Mesenchymal stem cell (in vitro differentiated cells and primary cell): ENCODE measurements around the gene PCLAF.

Experiments used
- DNase-seq: peaks from one replicate; pipeline ENCODE4 v3.0.0-alpha.2; 2013
- H2AFZ ChIP-seq: one replicate; pipeline ENCODE4 v1.6.1; 2013; ENCODE audit warnings: low read depth, mild to moderate bottlenecking, control low read depth, inconsistent platforms, low read length, moderate library complexity
- H2AK5ac ChIP-seq: 2 replicates; pipeline ENCODE4 v1.6.1; 2013; ENCODE audit warnings: low read length, moderate library complexity, mild to moderate bottlenecking, inconsistent platforms; ENCODE audit not compliant: severe bottlenecking
- H2BK120ac ChIP-seq: one replicate; pipeline ENCODE4 v1.6.1; 2013; ENCODE audit warnings: low read depth, mild to moderate bottlenecking, inconsistent platforms, low read length, moderate library complexity
- H2BK12ac ChIP-seq, 2 experiments: one replicate each; pipeline ENCODE4 v1.6.1; 2013; ENCODE audit warnings: inconsistent platforms in 2 of 2, low read length in 2 of 2, mild to moderate bottlenecking in 2 of 2, moderate library complexity in 2 of 2, control low read depth in 1 of 2
- H2BK15ac ChIP-seq: one replicate; pipeline ENCODE4 v1.6.1; 2013; ENCODE audit warnings: mild to moderate bottlenecking, low read depth, inconsistent platforms; ENCODE audit not compliant: poor library complexity, severe bottlenecking
- H2BK5ac ChIP-seq: 2 replicates; pipeline ENCODE4 v1.6.1; 2013; ENCODE audit warnings: low read depth, mild to moderate bottlenecking, low read length, control low read depth, inconsistent platforms; ENCODE audit not compliant: poor library complexity, severe bottlenecking
- H3K14ac ChIP-seq, 2 experiments: one replicate each; pipeline ENCODE4 v1.6.1; 2013; ENCODE audit warnings: inconsistent platforms in 2 of 2, low read length in 2 of 2, control low read depth in 1 of 2, mild to moderate bottlenecking in 1 of 2, moderate library complexity in 1 of 2
- H3K18ac ChIP-seq, 2 experiments: one replicate each; pipeline ENCODE4 v1.6.1; 2013; ENCODE audit warnings: inconsistent platforms in 2 of 2, low read length in 2 of 2, control low read depth in 1 of 2, low read depth in 1 of 2, mild to moderate bottlenecking in 1 of 2
- H3K23ac ChIP-seq, 2 experiments: one replicate each; pipeline ENCODE4 v1.6.1; 2013; ENCODE audit warnings: inconsistent platforms in 2 of 2, low read length in 2 of 2, mild to moderate bottlenecking in 2 of 2, moderate library complexity in 2 of 2, control low read depth in 1 of 2
- H3K27ac ChIP-seq: 2 replicates; pipeline ENCODE4 v1.5.1; 2013; ENCODE audit warnings: mild to moderate bottlenecking, moderate library complexity, low read length, control low read depth, inconsistent platforms; ENCODE audit not compliant: poor library complexity, severe bottlenecking
- H3K27me3 ChIP-seq, 2 experiments: 2 replicates each; pipeline versions ENCODE4 v1.6.1 to v1.7.0; 2013; ENCODE audit warnings: low read length in 2 of 2, mild to moderate bottlenecking in 2 of 2, moderate library complexity in 2 of 2, control low read depth in 1 of 2, inconsistent platforms in 1 of 2; ENCODE audit not compliant: control insufficient read depth in 1 of 2, insufficient read depth in 1 of 2
- H3K36me3 ChIP-seq, 2 experiments: 2 replicates each; pipeline versions ENCODE4 v1.6.1 to v1.7.0; 2013; ENCODE audit warnings: low read length in 2 of 2, control low read depth in 1 of 2, inconsistent platforms in 1 of 2, low read depth in 1 of 2, mild to moderate bottlenecking in 1 of 2; ENCODE audit not compliant: insufficient read depth in 2 of 2, control insufficient read depth in 1 of 2
- H3K4ac ChIP-seq, 2 experiments: one replicate each; pipeline ENCODE4 v1.6.1; 2013; ENCODE audit warnings: inconsistent platforms in 2 of 2, low read length in 2 of 2, mild to moderate bottlenecking in 2 of 2, moderate library complexity in 2 of 2, control low read depth in 1 of 2, low read depth in 1 of 2
- H3K4me1 ChIP-seq: 2 replicates; pipeline ENCODE4 v1.6.1; 2013; ENCODE audit warnings: low read depth, low read length, control low read depth; ENCODE audit not compliant: control insufficient read depth, insufficient read depth
- H3K4me2 ChIP-seq: 2 replicates; pipeline ENCODE4 v1.6.1; 2013; ENCODE audit warnings: low read length, mild to moderate bottlenecking, inconsistent platforms; ENCODE audit not compliant: poor library complexity, severe bottlenecking
- H3K4me3 ChIP-seq, 2 experiments: 2 replicates each; pipeline versions ENCODE4 v1.5.1 to v1.7.0; 2013; ENCODE audit warnings: low read length in 2 of 2, mild to moderate bottlenecking in 2 of 2, control low read depth in 1 of 2, low read depth in 1 of 2; ENCODE audit not compliant: insufficient read depth in 1 of 2
- H3K79me1 ChIP-seq: replicated peaks from 2 replicates; pipeline ENCODE4 v1.6.1; 2013; ENCODE audit warnings: mild to moderate bottlenecking, control low read depth, low read length, inconsistent platforms; ENCODE audit not compliant: poor library complexity, severe bottlenecking
- H3K9ac ChIP-seq: 2 replicates; pipeline ENCODE4 v1.7.0; 2013; ENCODE audit warnings: mild to moderate bottlenecking, low read length, moderate library complexity
- H3K9me3 ChIP-seq: 2 replicates; pipeline ENCODE4 v1.7.0; 2013; ENCODE audit warnings: mild to moderate bottlenecking, low read length; ENCODE audit not compliant: control insufficient read depth
- H4K8ac ChIP-seq: one replicate; pipeline ENCODE4 v1.6.1; 2013; ENCODE audit warnings: inconsistent platforms, mild to moderate bottlenecking, low read length, moderate library complexity
- H4K91ac ChIP-seq: one replicate; pipeline ENCODE4 v1.6.1; 2013; ENCODE audit warnings: mild to moderate bottlenecking, low read length, inconsistent platforms
- WGBS: methylation state at CpG from one replicate; pipeline ENCODE4 v1.1.7; 2013; ENCODE audit warnings: mixed read lengths; 5-methylcytosine and 5-hydroxymethylcytosine counted together

The PCLAF gene

GRCh38 chr15:64425221-64425620, 44.0 kb upstream of the PCLAF start:
- no peak for DNase-seq
- Histone ChIP-seq H3K18ac (no peak overlapping the region), H3K27ac (no peak overlapping the region), H3K27me3 (no peaks in the 10 kb centered on the region), H3K4me3 (no peak overlapping the region), H3K23ac (no peak overlapping the region), H3K4ac (no peak overlapping the region), H2AFZ (no peak overlapping the region), H3K36me3 (peaks cover 23 to 73% of the 10 kb centered on the region in 2 experiments), H4K8ac (no peak overlapping the region), H2BK15ac (no peak overlapping the region), H3K79me1 (peaks cover 6% of the 10 kb centered on the region), H3K4me1 (no peaks in the 10 kb centered on the region), H3K14ac (no peak overlapping the region), H2BK120ac (no peak overlapping the region), H3K9me3 (no peaks in the 10 kb centered on the region), H2BK12ac (no peak overlapping the region), H2AK5ac (no peak overlapping the region), H4K91ac (no peak overlapping the region), H2BK5ac (no peak overlapping the region), H3K9ac (no peak overlapping the region), H3K4me2 (no peak overlapping the region)
- 99% methylated on average over 3 of the region's 3 CpGs for WGBS

GRCh38 chr15:64423970-64424369, 42.7 kb upstream of the PCLAF start:
- Histone ChIP-seq H3K27me3 (no peaks in the 10 kb centered on the region), H3K9me3 (no peaks in the 10 kb centered on the region), H2BK120ac (no peak overlapping the region), H3K4me3 (no peak overlapping the region), H3K23ac (no peak overlapping the region), H4K91ac (no peak overlapping the region), H3K4me2 (no peak overlapping the region), H2BK12ac (no peak overlapping the region), H3K4me1 (no peaks in the 10 kb centered on the region), H3K14ac (no peak overlapping the region), H2AK5ac (no peak overlapping the region), H3K4ac (no peak overlapping the region), H3K27ac (no peak overlapping the region), H4K8ac (no peak overlapping the region), H2AFZ (no peak overlapping the region), H2BK5ac (no peak overlapping the region), H3K9ac (no peak overlapping the region), H3K18ac (no peak overlapping the region), H3K36me3 (peaks cover 28 to 81% of the 10 kb centered on the region in 2 experiments), H3K79me1 (peaks cover 6% of the 10 kb centered on the region), H2BK15ac (no peak overlapping the region)
- 90% methylated on average over 1 of the region's 6 CpGs for WGBS
- no peak for DNase-seq

- no peak overlapping the region for H2BK5ac ChIP-seq
- no peaks in the 10 kb centered on the region for H3K4me1 ChIP-seq
- H3K4me2 ChIP-seq: no peak overlapping the region
- no peak overlapping the region for H2BK15ac ChIP-seq
- no peak overlapping the region for H4K8ac ChIP-seq
- no peak for DNase-seq
- H2AFZ ChIP-seq: no peak overlapping the region
- WGBS: no CpG with 5 or more reads among the region's 2 CpGs
- no peak overlapping the region for H2BK12ac ChIP-seq
- H3K4me3 ChIP-seq: no peak overlapping the region
- no peak overlapping the region for H3K18ac ChIP-seq
- H3K36me3 ChIP-seq: peaks cover 25 to 82% of the 10 kb centered on the region in 2 experiments
- no peaks in the 10 kb centered on the region for H3K27me3 ChIP-seq
- H3K27ac ChIP-seq: no peak overlapping the region
- no peak overlapping the region for H3K4ac ChIP-seq
- no peak overlapping the region for H3K14ac ChIP-seq
- H2BK120ac ChIP-seq: no peak overlapping the region
- H3K23ac ChIP-seq: no peak overlapping the region
- H2AK5ac ChIP-seq: no peak overlapping the region
- H3K9ac ChIP-seq: no peak overlapping the region
- no peaks in the 10 kb centered on the region for H3K9me3 ChIP-seq
- peaks cover 6% of the 10 kb centered on the region for H3K79me1 ChIP-seq
- H4K91ac ChIP-seq: no peak overlapping the region
Measured at GRCh38 chr15:64422697-64423096, 41.5 kb upstream of the PCLAF start.

GRCh38 chr15:64412216-64412615, 31.0 kb upstream of the PCLAF start:
- Histone ChIP-seq H3K27me3 (no peaks in the 10 kb centered on the region), H3K18ac (no peak overlapping the region), H2AFZ (no peak overlapping the region), H3K4me2 (no peak overlapping the region), H3K79me1 (peaks cover 18% of the 10 kb centered on the region), H3K36me3 (peaks cover 22 to 83% of the 10 kb centered on the region in 2 experiments), H2AK5ac (no peak overlapping the region), H3K4me1 (no peaks in the 10 kb centered on the region), H3K27ac (no peak overlapping the region), H3K4me3 (no peak overlapping the region), H3K14ac (no peak overlapping the region), H3K4ac (no peak overlapping the region), H2BK12ac (no peak overlapping the region), H4K91ac (no peak overlapping the region), H3K9ac (no peak overlapping the region), H3K23ac (no peak overlapping the region), H2BK15ac (no peak overlapping the region), H3K9me3 (no peaks in the 10 kb centered on the region), H2BK5ac (no peak overlapping the region), H4K8ac (no peak overlapping the region), H2BK120ac (no peak overlapping the region)
- 93% methylated on average over 2 of the region's 2 CpGs for WGBS
- no peak for DNase-seq
